ENCODE results near the gene GAS6.

GAS6 gene

GRCh38 chr13:113820813-113821651 is 42.8 kb downstream of the GAS6 start:
- TF ChIP-seq CSDC2 (CRISPR knock-in tag; IDR thresholded peaks at IDR 0.05) (no peak), PPARA (CRISPR knock-in tag; IDR thresholded peaks at IDR 0.05; ENCODE audit: borderline replicate concordance) (no peak), ISL1 (CRISPR knock-in tag; IDR thresholded peaks at IDR 0.05) (no peak), ZNF565 (CRISPR knock-in tag; conservative IDR thresholded peaks at IDR 0.05; ENCODE audit: low read depth) (no peak)
- TF ChIP-seq, protein P1, sequence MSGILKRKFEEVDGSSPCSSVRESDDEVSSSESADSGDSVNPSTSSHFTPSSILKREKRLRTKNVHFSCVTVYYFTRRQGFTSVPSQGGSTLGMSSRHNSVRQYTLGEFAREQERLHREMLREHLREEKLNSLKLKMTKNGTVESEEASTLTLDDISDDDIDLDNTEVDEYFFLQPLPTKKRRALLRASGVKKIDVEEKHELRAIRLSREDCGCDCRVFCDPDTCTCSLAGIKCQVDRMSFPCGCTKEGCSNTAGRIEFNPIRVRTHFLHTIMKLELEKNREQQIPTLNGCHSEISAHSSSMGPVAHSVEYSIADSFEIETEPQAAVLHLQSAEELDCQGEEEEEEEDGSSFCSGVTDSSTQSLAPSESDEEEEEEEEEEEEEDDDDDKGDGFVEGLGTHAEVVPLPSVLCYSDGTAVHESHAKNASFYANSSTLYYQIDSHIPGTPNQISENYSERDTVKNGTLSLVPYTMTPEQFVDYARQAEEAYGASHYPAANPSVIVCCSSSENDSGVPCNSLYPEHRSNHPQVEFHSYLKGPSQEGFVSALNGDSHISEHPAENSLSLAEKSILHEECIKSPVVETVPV (CRISPR knock-in tag; IDR thresholded peaks at IDR 0.05): no peak
- TF ChIP-seq, protein P2, sequence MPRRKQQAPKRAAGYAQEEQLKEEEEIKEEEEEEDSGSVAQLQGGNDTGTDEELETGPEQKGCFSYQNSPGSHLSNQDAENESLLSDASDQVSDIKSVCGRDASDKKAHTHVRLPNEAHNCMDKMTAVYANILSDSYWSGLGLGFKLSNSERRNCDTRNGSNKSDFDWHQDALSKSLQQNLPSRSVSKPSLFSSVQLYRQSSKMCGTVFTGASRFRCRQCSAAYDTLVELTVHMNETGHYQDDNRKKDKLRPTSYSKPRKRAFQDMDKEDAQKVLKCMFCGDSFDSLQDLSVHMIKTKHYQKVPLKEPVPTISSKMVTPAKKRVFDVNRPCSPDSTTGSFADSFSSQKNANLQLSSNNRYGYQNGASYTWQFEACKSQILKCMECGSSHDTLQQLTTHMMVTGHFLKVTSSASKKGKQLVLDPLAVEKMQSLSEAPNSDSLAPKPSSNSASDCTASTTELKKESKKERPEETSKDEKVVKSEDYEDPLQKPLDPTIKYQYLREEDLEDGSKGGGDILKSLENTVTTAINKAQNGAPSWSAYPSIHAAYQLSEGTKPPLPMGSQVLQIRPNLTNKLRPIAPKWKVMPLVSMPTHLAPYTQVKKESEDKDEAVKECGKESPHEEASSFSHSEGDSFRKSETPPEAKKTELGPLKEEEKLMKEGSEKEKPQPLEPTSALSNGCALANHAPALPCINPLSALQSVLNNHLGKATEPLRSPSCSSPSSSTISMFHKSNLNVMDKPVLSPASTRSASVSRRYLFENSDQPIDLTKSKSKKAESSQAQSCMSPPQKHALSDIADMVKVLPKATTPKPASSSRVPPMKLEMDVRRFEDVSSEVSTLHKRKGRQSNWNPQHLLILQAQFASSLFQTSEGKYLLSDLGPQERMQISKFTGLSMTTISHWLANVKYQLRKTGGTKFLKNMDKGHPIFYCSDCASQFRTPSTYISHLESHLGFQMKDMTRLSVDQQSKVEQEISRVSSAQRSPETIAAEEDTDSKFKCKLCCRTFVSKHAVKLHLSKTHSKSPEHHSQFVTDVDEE (CRISPR knock-in tag; IDR thresholded peaks at IDR 0.05): 0 out of 2 replicates have a peak, but pooled peaks have one; percentile 17
- peak; percentile 93 for ATAC-seq

GRCh38 chr13:113819731-113820715 is 43.9 kb downstream of the GAS6 start:
- no peak for TF ChIP-seq ARNTL (CRISPR knock-in tag; IDR thresholded peaks at IDR 0.05; ENCODE audit: borderline replicate concordance, low read depth)
- no peak for TF ChIP-seq CREB5 (CRISPR knock-in tag; IDR thresholded peaks at IDR 0.05; ENCODE audit: low read depth)
- no peak for TF ChIP-seq OSR1 (CRISPR knock-in tag; IDR thresholded peaks at IDR 0.05)
- TF ChIP-seq PPARA (CRISPR knock-in tag; IDR thresholded peaks at IDR 0.05; ENCODE audit: borderline replicate concordance): no peak
- TF ChIP-seq, protein P3, sequence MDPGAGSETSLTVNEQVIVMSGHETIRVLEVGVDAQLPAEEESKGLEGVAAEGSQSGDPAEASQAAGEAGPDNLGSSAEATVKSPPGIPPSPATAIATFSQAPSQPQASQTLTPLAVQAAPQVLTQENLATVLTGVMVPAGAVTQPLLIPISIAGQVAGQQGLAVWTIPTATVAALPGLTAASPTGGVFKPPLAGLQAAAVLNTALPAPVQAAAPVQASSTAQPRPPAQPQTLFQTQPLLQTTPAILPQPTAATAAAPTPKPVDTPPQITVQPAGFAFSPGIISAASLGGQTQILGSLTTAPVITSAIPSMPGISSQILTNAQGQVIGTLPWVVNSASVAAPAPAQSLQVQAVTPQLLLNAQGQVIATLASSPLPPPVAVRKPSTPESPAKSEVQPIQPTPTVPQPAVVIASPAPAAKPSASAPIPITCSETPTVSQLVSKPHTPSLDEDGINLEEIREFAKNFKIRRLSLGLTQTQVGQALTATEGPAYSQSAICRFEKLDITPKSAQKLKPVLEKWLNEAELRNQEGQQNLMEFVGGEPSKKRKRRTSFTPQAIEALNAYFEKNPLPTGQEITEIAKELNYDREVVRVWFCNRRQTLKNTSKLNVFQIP (CRISPR knock-in tag; IDR thresholded peaks at IDR 0.05; ENCODE audit: borderline replicate concordance, low read depth): no peak
- no peak for TF ChIP-seq BACH2 (CRISPR knock-in tag; IDR thresholded peaks at IDR 0.05; ENCODE audit: borderline replicate concordance)
- TF ChIP-seq CSDC2 (CRISPR knock-in tag; IDR thresholded peaks at IDR 0.05): no peak
- no peak for TF ChIP-seq ZNF565 (CRISPR knock-in tag; conservative IDR thresholded peaks at IDR 0.05; ENCODE audit: low read depth)
- TF ChIP-seq ESRRG (CRISPR knock-in tag; IDR thresholded peaks at IDR 0.05): no peak
- TF ChIP-seq ZNF8 (CRISPR knock-in tag; IDR thresholded peaks at IDR 0.05): no peak
- TF ChIP-seq, protein P2 (CRISPR knock-in tag; IDR thresholded peaks at IDR 0.05): no peak
- TF ChIP-seq RARB (CRISPR knock-in tag; IDR thresholded peaks at IDR 0.05): no peak
- TF ChIP-seq GLIS3 (CRISPR knock-in tag; IDR thresholded peaks at IDR 0.05): no peak
- no peak for TF ChIP-seq TOX (CRISPR knock-in tag; IDR thresholded peaks at IDR 0.05; ENCODE audit: borderline replicate concordance)
- no peak for TF ChIP-seq ZC3H10 (CRISPR knock-in tag; IDR thresholded peaks at IDR 0.05)
- no peak for TF ChIP-seq PATZ1 (CRISPR knock-in tag; IDR thresholded peaks at IDR 0.05; ENCODE audit: borderline replicate concordance)
- no peak for TF ChIP-seq ZNF70 (CRISPR knock-in tag; IDR thresholded peaks at IDR 0.05)
- no peak for TF ChIP-seq ZFP30 (CRISPR knock-in tag; IDR thresholded peaks at IDR 0.05)
- TF ChIP-seq ZFP3 (CRISPR knock-in tag; IDR thresholded peaks at IDR 0.05): no peak
- TF ChIP-seq TCF4 (CRISPR knock-in tag; IDR thresholded peaks at IDR 0.05; ENCODE audit: borderline replicate concordance): no peak
- no peak for ATAC-seq

Measured in SK-N-SH treated with all-trans-retinoic acid at 6 μM for 48 hours (cell line).